CD4-positive, alpha-beta T cell treated with Interleukin-17A for 4 hours (primary cell): ENCODE measurements around the gene NCAPD2.
"Not testable (repeated sequence)": the region's sequence is repeated elsewhere in the genome, so short reads cannot be mapped to it uniquely, and the experiment has no call there.

Experiments used
- DNase-seq: peaks from one replicate; pipeline ENCODE4 v3.0.0-alpha.2; 2020; ENCODE audit warnings: mixed read lengths

Gene NCAPD2

GRCh38 chr12:6497291-6497690, 3.4 kb downstream of the NCAPD2 start:
- DNase-seq = not testable (repeated sequence)

DNA sequence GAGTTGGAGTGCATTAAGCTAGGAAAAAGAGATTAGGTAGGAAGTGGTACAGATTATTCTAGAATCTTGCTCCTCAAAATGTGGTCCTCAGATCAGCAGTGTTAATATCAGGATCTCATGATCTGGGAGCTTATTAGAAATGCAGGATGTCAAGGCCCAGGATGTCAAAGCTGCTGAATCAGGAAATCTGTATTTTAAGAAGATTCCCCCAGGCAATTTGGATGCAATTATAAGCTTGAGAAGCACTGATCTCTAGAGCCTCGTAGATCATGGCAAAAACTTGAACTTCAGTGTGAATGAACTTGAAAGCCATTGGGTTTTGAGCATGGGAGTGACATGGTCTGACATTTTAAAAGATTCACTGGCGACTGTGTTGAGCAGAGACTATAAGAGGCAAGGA, 6.6 kb downstream of the NCAPD2 start:
- DNase-seq = no peak

GRCh38 chr12:6507102-6507998, 13.4 kb downstream of the NCAPD2 start:
- DNase-seq = no peak

- DNase-seq = no peak
Observed at GRCh38 chr12:6508087-6508486, 14.2 kb downstream of the NCAPD2 start.

GRCh38 chr12:6520186-6520585, 26.3 kb downstream of the NCAPD2 start:
- no peak for DNase-seq

DNA sequence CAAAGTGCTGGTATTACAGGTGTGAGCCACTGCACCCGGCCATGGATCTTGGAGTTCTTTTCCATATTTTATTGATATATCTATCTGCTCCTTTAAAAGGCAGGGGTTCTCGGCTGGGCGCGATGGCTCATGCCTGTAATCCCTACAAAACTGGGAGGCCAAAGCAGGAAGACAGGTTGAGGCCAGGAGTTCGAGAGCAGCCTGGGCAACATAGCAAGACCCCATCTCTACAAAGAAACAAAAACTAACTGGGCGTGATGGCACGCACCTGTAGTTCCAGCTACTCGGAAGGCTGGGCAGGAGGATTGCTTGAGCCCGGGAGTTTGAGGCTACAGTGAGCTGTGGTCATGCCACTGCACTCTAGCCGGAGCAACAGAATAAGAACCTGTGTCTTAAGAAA, 28.3 kb downstream of the NCAPD2 start:
- DNase-seq = no peak

GRCh38 chr12:6523708-6524107, 29.8 kb downstream of the NCAPD2 start:
- no peak for DNase-seq

GRCh38 chr12:6524648-6525047, 30.7 kb downstream of the NCAPD2 start:
- DNase-seq = no peak

DNA sequence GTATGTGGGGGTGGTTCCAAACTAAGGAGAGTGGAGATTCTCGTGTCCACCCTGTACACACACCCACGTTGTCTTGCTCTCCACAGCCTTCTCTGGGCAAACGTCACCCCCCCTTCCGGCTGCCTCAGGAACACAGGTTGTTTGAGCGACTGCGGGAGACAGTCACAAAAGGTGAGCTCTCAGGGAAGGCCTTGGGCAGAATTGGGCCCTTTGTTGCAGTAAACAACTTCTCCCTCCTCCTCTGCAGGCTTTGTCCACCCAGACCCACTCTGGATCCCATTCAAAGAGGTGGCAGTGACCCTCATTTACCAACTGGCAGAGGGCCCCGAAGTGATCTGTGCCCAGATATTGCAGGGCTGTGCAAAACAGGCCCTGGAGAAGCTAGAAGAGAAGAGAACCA, 32.3 kb downstream of the NCAPD2 start:
- DNase-seq = no peak

- no peak for DNase-seq
Observed at GRCh38 chr12:6526766-6527525, 33.0 kb downstream of the NCAPD2 start.

GRCh38 chr12:6527711-6528110, 33.8 kb downstream of the NCAPD2 start:
- DNase-seq = no peak

DNA sequence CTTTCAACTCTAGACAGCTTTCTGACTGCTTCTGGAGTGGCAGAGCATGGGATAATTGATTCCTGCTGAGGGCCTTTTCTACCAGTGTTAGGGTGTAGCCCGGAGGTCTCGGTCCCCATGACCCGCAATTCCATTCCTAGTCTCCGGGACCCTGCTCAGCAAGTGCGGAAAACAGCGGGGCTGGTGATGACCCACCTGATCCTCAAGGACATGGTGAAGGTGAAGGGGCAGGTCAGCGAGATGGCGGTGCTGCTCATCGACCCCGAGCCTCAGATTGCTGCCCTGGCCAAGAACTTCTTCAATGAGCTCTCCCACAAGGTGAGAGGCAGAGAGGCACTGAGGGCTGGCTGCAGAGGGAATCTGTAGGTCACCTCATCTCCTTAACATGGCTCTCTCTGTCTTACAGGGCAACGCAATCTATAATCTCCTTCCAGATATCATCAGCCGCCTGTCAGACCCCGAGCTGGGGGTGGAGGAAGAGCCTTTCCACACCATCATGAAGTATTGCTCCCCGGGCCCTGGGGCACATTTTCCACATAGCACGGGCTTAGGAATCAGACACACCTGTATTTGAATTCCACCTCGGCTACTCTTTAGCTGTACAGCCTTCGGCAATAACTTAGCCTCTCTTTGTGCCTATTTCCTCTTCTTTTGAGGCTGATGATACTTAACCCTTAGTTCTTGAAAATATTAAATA, 34.8 kb downstream of the NCAPD2 start:
- no peak for DNase-seq

- no peak for DNase-seq
Observed at GRCh38 chr12:6529291-6529737, 35.4 kb downstream of the NCAPD2 start.

GRCh38 chr12:6530576-6531260, 36.8 kb downstream of the NCAPD2 start:
- no peak for DNase-seq

DNA sequence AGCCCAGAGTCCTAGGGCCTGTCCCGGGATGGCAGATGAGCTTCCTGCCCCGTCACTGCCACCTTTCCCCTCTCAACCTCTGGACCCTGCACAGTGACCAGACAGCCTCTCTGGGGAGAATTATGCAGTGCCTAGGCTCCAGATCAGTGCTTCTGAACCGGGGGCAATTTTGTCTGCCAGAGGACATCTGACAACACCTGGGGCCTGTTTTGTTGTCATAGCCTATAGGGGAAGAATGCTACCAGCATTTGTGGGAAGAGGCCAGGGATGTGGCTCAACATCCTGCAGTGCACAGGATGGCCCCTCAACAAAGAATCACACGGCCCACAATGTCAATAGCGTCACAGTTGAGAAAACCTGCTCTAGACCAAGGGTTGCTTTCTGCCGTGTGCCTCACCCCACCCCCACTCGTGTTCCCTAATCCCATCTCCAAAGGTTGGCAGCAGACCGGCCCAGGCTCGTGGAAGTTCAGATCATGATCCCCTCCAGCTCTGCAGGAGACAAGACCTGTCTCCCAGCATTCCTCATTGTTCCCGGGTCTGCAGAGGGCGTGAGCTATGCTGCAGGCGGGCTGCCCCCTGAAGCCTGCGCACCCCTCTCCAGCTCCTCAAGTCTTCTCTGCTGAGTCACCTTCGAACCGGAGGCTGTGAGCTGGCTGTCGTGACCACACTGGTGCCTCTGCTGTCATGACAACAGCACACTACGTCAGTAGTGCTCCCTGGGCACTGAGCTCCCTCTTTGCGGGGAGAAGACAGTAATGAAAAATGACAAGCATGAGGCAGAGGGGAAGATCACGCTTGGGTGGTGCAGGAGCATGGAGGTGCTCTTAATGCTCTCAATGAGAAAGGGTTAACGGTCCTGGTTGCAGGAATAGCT, 38.4 kb downstream of the NCAPD2 start:
- peak; percentile 86 for DNase-seq

GRCh38 chr12:6532927-6533652, 39.2 kb downstream of the NCAPD2 start:
- DNase-seq = peak; percentile 33

DNA sequence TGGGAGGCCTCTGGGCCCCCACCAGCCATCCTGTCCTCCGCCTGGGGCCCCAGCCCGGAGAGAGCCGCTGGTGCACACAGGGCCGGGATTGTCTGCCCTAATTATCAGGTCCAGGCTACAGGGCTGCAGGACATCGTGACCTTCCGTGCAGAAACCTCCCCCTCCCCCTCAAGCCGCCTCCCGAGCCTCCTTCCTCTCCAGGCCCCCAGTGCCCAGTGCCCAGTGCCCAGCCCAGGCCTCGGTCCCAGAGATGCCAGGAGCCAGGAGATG, 39.7 kb downstream of the NCAPD2 start:
- DNase-seq = no peak

- peak; percentile 89 for DNase-seq
Observed at GRCh38 chr12:6533923-6534694, 40.2 kb downstream of the NCAPD2 start, which contains the start of gene GAPDH. Gene GAPDH (plus strand): TSS chr12:6534517. CDS start chr12:6534833, 316 bp downstream.

DNA sequence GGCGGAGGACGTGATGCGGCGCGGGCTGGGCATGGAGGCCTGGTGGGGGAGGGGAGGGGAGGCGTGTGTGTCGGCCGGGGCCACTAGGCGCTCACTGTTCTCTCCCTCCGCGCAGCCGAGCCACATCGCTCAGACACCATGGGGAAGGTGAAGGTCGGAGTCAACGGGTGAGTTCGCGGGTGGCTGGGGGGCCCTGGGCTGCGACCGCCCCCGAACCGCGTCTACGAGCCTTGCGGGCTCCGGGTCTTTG, 40.7 kb downstream of the NCAPD2 start:
- DNase-seq = no peak

- peak; percentile 84 for DNase-seq
Observed at GRCh38 chr12:6534945-6535696, 41.2 kb downstream of the NCAPD2 start.
